Astrocyte of the cerebellum (primary cell): ENCODE data around the gene ARHGAP26.

Source experiments
- DNase-seq: peaks from one replicate; pipeline ENCODE4 v3.0.0-alpha.2; 2011; ENCODE audit warnings: low read depth
- H3K4me3 ChIP-seq: 2 replicates; pipeline ENCODE4 v1.5.1; 2011; ENCODE audit warnings: mild to moderate bottlenecking, low read depth, low read length, moderate library complexity
- CTCF ChIP-seq: IDR thresholded peaks from 2 replicates; pipeline ENCODE4 v1.5.1; 2012; ENCODE audit warnings: low read length, low read depth, moderate library complexity, mild to moderate bottlenecking; ENCODE audit errors: missing control alignments
- in situ Hi-C: cut with HindIII; loops from 2 replicates; pipeline ENCODE4 v1.10.0; 2017; ENCODE audit warnings: low sequenced_read_pairs

ARHGAP26 gene

DNA sequence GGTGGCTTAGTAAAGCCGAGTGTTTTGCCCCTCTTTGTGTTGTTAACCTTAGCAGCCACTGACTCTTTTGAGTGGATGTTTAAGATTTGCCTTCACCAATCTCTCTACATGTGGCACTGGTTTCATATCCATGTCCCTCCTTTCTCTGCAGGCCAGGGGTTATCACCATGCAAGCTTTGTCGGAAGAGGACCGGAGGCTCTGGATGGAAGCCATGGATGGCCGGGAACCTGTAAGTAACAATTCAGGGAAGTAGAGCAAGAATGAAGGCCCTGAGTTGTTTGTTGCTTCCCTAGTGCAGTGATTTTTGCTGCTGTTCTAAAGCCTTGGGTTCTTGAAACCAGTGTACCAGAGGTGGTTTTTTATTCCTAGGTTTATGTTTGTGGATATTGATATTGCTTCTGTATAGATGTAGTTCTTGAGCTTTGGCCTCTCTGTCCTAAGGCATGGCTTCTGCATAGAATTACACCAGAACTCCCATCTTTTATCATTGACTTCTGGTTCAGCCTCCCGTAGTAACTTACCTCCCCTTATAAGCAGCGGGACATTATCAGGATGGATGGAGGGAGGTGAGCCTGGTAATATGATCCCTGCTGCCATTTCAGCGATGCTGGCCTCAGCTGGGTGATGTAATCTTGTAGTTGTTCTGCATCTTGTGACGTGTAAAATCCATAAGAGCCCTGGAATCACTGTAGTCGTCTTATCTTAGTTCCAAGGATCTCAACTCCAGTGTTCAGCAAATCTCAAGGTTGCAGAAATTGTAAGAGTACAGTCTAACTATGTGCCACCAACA is 161.9 kb downstream of the ARHGAP26 start:
- DNase-seq: no peak
- H3K4me3 ChIP-seq: no peak overlapping the region
- no peak for TF ChIP-seq CTCF
- in situ Hi-C loops: loop anchor here (10.0 kb wide), 1 partner anchor 893 kb away; no protein-coding TSS in a partner anchor

DNA sequence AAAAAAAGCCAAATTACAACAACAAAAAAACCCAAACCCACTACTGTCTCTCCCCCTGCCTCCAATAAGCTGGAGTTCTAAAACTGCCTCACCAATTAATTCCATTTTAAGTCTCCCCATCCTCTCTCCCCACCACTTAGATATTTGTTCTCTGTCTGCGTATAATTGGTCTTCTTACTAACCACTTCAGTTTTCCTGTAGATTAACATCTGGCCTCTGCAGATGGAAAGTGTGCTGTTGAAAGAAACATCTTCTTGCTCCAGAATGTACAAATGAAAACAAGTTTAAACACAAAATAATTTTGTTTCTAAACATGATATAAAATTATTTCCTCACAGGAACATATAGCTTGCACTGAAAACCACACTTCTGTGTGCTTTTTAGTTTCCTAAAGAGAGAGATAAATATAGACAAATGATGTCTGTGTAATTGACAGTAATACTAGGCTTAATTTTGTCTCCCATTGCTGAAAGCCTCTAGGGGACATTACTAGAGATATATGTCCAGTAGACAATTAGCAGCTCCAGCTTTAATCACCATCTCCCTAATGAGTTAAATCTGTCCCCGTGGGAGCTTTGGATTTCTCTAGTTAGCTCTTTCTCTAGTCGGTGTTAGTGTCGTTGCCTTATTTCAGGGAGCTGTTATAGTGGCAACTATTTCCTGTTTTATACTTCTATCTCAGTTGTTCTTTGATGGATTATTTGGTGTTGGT is 164.0 kb downstream of the ARHGAP26 start:
- no peak overlapping the region for H3K4me3 ChIP-seq
- in situ Hi-C loops: loop anchor here (10.0 kb wide), 1 partner anchor 891 kb away; no protein-coding TSS in a partner anchor
- no peak for DNase-seq
- TF ChIP-seq CTCF: no peak

DNA sequence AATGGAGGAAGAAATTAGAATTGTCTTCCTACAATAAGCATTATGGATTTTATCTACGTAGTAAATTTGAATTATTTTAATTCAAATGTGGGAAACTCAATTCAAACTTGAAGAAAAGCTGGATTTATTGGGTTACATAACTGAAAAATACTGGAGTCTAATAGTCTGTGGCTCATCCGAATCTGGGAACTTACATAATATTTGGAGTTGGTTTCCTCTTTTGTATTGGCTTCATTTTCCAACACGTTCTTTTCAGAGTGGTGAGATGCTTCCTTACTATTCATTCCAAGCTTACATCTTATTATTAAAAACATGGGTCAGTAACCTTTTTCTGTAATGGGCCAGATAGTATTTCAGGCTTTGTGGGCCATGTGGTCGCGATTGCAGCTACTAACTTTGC is 164.8 kb downstream of the ARHGAP26 start:
- no peak for TF ChIP-seq CTCF
- no peak overlapping the region for H3K4me3 ChIP-seq
- DNase-seq: no peak
- in situ Hi-C loops: loop anchor here (10.0 kb wide), 1 partner anchor 890 kb away; no protein-coding TSS in a partner anchor

- in situ Hi-C loops: loop anchor here (10.0 kb wide), 1 partner anchor 887 kb away; no protein-coding TSS in a partner anchor
- TF ChIP-seq CTCF: no peak
- no peak for DNase-seq
- H3K4me3 ChIP-seq: no peak overlapping the region
These were observed 167.2 kb downstream of the ARHGAP26 start for GRCh38 chr5:142937374-142937773.

DNA sequence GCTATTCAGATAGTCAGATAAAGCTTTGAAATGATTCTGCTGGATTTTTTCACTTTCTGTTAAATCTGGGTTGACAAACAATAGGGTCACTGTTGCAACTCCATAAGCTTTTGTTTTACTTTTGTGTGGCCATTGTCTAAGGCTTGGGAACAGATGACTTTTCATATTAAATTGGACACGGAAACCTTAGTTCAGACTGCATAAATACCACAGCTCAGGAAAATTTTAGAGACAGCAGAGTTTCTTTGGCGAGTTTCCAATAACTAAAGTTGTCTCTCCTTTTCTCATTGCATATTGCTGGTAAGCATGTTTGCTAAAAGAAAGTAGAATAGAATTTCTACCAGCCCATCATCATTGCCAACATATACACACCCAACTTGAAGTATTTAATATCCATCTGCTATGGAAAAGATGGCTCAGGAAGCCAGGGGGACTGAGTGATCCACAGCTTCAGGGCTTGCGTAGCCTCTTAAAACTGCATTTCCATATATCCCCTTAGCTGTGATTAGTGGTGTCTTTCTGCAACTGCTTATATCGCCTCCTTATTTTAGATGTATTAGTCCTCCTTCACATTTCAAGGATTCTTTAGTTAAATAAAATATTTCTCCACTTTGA is 168.2 kb downstream of the ARHGAP26 start:
- in situ Hi-C loops: loop anchor here (10.0 kb wide), 1 partner anchor 886 kb away; no protein-coding TSS in a partner anchor
- no peak for DNase-seq
- no peak overlapping the region for H3K4me3 ChIP-seq
- no peak for TF ChIP-seq CTCF

DNA sequence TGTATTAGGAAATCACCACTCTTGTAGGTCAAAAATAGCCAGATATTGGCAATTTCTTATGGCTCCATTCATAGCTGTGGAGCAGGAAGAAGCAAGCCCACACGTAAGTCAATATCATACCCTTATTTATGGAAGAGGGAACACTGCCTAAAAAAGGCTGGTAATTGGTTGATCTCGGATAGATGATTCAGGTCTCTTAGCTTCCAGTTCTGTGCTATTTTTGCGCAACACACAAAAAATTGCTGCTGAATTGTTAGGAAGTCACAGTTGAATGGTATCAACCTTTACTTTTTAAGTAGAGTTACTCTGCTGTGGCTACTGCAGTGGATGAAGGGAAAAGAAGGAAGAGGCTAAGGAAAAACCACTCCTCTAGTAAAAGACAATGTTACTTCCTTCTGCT is 168.8 kb downstream of the ARHGAP26 start:
- TF ChIP-seq CTCF: no peak
- in situ Hi-C loops: loop anchor here (10.0 kb wide), 1 partner anchor 886 kb away; no protein-coding TSS in a partner anchor
- no peak for DNase-seq
- no peak overlapping the region for H3K4me3 ChIP-seq
